Stimulated activated memory B cell treated with anti-CD40 and anti-IgM and Interleukin-4, amounts not matched to agents 10 μg/mL and 1 μg/mL and 100 μg/mL, for 72 hours (primary cell): ENCODE data around the gene NKAIN4.

Experiments
- ATAC-seq: fragments of 150-1000 bp; cut with Tn5 transposase; 2 replicates; pipeline ENCODE4 v1.10.0; 2021
- H3K27ac Mint-ChIP-seq: one replicate; pipeline ENCODE4 v1.8.0; 2022; ENCODE audit warnings: mild to moderate bottlenecking, mixed read lengths
- H3K27me3 Mint-ChIP-seq: one replicate; pipeline ENCODE4 v1.8.0; 2022; ENCODE audit warnings: mixed read lengths
- H3K36me3 Mint-ChIP-seq: one replicate; pipeline ENCODE4 v1.8.0; 2022; ENCODE audit warnings: mixed read lengths
- H3K4me1 Mint-ChIP-seq: one replicate; pipeline ENCODE4 v1.8.0; 2022; ENCODE audit warnings: mixed read lengths
- H3K4me3 Mint-ChIP-seq: one replicate; pipeline ENCODE4 v1.8.0; 2022; ENCODE audit warnings: mild to moderate bottlenecking, moderate library complexity, mixed read lengths
- H3K9me3 Mint-ChIP-seq: one replicate; pipeline ENCODE4 v1.8.0; 2022; ENCODE audit warnings: mixed read lengths

NKAIN4 gene

DNA sequence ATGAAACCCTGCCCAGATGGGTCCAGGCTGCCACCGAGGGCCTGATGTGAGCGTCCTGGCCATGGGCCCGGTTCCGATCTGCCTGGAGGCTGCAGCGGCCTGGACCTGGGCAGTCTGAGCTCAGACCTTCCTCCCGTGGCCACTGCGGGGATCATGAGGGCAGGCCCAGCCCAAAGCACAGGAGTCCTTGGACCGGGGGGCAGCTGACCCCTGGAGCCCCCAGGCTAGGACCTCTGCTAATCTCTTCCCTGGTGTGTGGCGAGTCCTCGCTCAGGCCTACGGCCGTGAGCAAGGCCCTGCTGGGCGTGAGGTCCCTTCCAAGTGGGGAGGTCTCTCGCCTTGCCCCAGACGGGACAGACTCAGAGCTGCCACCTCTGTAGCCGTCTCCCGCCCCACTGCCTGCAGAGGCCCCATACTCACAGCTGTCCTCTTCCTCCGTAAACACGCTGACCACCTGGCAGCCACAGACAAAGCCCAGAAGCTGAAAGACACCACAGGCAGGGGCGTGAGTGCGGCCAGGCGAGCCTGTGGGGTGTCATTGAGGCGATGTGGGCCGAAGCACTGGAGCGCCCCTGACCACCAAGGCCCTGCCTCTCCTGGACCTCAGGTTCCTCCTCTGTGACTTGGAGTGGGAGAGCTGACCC is 10.5 kb downstream of the NKAIN4 start:
- H3K4me3 Mint-ChIP-seq: no peak overlapping the region
- no peaks in the 10 kb centered on the region for H3K36me3 Mint-ChIP-seq
- H3K27me3 Mint-ChIP-seq: peaks cover 84% of the 10 kb centered on the region
- no peak overlapping the region for H3K27ac Mint-ChIP-seq
- no peak for ATAC-seq
- H3K4me1 Mint-ChIP-seq: no peaks in the 10 kb centered on the region
- no peaks in the 10 kb centered on the region for H3K9me3 Mint-ChIP-seq

DNA sequence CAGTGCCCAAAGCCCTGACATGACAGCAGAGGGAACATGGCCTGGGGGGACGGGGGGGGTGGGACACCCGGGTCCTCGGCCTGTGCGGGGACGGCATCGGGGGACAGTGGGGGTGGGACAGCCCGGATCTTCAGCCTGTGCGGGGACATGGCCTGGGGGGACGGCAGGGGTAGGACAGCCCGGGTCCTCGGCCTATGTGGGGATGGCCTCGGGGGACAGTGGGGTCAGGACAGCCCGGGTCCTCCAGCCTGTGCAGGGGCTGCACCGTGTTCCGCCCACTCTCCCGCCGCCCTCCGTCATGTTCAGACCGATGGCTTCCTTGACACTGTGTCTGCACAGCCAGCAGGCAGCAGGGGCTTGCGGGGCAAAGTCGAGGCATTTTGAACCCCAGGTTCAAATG is 11.5 kb downstream of the NKAIN4 start:
- H3K27ac Mint-ChIP-seq: no peak overlapping the region
- ATAC-seq: no peak
- H3K27me3 Mint-ChIP-seq: peaks cover 74% of the 10 kb centered on the region
- H3K4me3 Mint-ChIP-seq: no peak overlapping the region
- H3K4me1 Mint-ChIP-seq: no peaks in the 10 kb centered on the region
- no peaks in the 10 kb centered on the region for H3K36me3 Mint-ChIP-seq
- no peaks in the 10 kb centered on the region for H3K9me3 Mint-ChIP-seq

DNA sequence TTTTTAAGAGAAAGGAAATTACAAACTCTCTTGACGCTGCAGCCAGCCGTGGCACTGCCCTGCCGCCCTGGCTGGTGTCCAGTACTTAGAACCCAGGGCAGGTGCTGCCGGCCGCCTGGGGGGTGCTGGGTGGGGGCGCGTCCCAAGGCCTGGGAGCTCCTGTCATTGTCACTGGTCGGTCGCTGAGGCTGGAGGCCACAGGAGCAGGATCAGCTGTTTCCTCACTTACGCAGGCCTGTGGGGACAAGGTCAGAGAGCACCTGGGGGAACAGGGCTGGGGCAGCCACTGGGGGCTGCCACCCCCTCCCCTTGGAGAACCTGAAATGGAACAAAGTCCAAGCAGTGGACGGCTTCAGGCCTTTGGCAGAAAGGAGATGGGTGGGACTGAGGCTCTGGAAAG is 13.0 kb downstream of the NKAIN4 start:
- ATAC-seq: no peak
- Mint-ChIP-seq H3K27me3 (peaks cover 68% of the 10 kb centered on the region), H3K9me3 (no peaks in the 10 kb centered on the region), H3K4me3 (no peak overlapping the region), H3K4me1 (no peaks in the 10 kb centered on the region), H3K36me3 (no peaks in the 10 kb centered on the region), H3K27ac (no peak overlapping the region)

DNA sequence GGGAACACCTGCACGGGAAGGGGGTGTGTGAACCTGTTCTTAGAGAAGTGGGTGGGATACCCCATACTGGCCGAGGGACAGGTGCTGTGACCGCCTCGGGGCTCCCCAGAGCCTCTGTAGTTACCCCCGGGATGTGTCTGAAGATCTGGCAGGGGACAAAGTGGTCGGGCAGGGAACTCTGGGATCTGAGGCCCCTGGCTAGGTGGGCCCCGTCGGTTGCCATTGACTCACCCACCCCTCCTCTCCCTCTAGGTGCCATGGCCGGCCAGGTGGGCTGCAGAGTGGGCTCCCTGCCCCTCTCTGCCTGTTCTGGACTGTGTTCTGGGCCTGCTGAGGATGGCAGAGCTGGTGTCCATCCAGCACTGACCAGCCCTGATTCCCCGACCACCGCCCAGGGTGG is 14.3 kb downstream of the NKAIN4 start:
- Mint-ChIP-seq H3K27me3 (peaks cover 58% of the 10 kb centered on the region), H3K4me3 (no peak overlapping the region), H3K9me3 (no peaks in the 10 kb centered on the region), H3K36me3 (no peaks in the 10 kb centered on the region), H3K27ac (no peak overlapping the region), H3K4me1 (peaks cover 9% of the 10 kb centered on the region)
- ATAC-seq: no peak

DNA sequence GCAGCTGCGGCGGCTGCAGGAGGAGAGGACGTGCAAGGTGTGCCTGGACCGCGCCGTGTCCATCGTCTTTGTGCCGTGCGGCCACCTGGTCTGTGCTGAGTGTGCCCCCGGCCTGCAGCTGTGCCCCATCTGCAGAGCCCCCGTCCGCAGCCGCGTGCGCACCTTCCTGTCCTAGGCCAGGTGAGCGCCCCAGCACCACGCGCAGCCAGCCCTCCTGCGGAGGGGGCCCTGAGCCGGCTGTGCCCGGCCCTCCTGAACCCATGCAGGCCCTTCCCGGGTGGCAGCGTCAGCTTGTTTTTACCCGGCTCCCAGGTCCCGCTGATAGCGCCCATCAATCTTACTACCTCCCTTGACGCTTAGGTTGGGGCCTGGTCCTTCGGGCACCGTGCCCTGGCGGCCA is 14.8 kb downstream of the NKAIN4 start:
- no peak for ATAC-seq
- Mint-ChIP-seq H3K27ac (no peak overlapping the region), H3K4me3 (no peak overlapping the region), H3K27me3 (peaks cover 58% of the 10 kb centered on the region), H3K36me3 (no peaks in the 10 kb centered on the region), H3K4me1 (peaks cover 13% of the 10 kb centered on the region), H3K9me3 (no peaks in the 10 kb centered on the region)

DNA sequence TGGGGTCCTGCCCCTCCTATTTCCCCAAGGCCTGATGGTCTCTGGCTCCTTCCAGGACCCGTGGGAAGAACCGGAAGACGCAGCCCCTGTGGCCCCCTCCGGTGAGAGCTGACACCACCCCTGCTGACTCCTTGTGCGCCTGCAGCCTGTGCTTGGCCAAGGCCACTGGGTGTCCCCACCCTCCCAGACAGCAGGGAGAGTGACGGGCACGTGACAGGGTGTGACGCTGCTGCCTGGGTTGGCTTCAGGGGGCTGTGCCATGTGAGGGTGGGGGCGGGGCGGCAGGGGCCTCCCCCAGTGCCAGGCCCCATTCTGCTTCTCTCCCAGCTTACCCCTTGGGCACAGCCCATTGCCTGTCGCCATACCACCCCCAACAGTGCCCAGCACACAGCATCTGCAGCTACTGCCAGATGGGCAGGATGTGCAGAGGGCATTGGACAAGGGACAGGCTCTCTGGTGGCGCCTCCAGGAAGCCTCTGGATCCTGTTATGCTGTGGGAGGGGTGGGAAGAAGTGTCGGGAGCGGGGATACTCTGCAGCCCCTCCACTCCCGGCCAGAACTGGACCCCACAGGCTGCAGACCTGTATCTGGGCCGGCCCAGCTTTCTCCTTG is 15.6 kb downstream of the NKAIN4 start:
- Mint-ChIP-seq H3K36me3 (no peaks in the 10 kb centered on the region), H3K4me3 (no peak overlapping the region), H3K27me3 (peaks cover 58% of the 10 kb centered on the region), H3K9me3 (no peaks in the 10 kb centered on the region), H3K27ac (no peak overlapping the region), H3K4me1 (peaks cover 13% of the 10 kb centered on the region)
- no peak for ATAC-seq

DNA sequence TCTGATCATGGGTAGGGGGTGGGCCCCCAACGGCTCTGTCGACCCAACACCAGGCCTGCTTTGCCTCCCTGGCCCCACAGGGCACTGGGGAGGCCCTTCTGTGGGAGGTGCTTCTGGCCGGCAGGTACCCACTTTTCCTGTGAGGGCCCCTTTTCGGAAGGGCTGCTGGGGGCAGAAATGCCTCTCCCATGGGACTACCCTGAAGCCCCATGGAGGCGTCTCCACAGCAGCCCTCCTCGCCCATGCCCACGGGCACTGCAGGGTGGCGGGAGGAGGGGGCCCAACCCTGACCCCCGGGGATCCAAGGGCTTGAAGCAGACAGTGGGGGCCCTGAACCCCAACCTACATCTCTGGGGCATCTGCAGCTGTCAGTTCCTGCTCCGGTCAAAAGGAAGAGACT is 16.2 kb downstream of the NKAIN4 start:
- Mint-ChIP-seq H3K4me1 (peaks cover 13% of the 10 kb centered on the region), H3K27me3 (peaks cover 60% of the 10 kb centered on the region), H3K4me3 (no peak overlapping the region), H3K9me3 (no peaks in the 10 kb centered on the region), H3K36me3 (no peaks in the 10 kb centered on the region), H3K27ac (no peak overlapping the region)
- ATAC-seq: no peak

DNA sequence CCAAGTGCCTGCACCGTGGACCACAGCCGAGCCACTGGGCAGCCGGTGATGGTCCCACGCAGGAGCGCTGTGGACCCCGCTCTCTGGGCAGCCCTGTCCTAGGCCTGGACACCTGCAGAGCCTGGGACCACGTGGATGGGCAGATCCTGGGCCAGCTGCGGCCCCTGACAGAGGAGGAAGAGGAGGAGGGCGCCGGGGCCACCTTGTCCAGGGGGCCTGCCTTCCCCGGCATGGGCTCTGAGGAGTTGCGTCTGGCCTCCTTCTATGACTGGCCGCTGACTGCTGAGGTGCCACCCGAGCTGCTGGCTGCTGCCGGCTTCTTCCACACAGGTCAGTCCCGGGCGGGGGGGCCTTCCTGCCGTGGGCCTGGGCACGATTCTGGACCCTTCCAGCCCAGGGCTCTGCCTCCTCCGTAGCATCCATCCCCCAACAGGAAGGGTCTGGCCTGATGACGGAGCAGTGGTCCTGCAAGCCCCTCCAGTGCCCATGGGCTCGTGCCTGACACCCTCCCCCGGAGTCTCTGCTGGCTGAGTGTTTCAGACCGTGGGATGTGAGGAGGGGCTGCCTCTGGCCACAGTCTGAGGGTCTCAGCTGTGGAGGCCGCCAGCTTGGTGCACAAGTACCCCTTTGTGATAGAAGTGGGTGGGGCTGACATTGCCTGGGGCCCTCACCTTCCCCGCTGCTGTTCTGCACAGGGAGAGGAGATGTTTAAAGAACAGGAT is 18.0 kb downstream of the NKAIN4 start:
- no peak overlapping the region for H3K4me3 Mint-ChIP-seq
- H3K9me3 Mint-ChIP-seq: no peaks in the 10 kb centered on the region
- H3K27ac Mint-ChIP-seq: no peak overlapping the region
- peaks cover 13% of the 10 kb centered on the region for H3K4me1 Mint-ChIP-seq
- H3K27me3 Mint-ChIP-seq: peaks cover 63% of the 10 kb centered on the region
- no peaks in the 10 kb centered on the region for H3K36me3 Mint-ChIP-seq
- ATAC-seq: no peak

DNA sequence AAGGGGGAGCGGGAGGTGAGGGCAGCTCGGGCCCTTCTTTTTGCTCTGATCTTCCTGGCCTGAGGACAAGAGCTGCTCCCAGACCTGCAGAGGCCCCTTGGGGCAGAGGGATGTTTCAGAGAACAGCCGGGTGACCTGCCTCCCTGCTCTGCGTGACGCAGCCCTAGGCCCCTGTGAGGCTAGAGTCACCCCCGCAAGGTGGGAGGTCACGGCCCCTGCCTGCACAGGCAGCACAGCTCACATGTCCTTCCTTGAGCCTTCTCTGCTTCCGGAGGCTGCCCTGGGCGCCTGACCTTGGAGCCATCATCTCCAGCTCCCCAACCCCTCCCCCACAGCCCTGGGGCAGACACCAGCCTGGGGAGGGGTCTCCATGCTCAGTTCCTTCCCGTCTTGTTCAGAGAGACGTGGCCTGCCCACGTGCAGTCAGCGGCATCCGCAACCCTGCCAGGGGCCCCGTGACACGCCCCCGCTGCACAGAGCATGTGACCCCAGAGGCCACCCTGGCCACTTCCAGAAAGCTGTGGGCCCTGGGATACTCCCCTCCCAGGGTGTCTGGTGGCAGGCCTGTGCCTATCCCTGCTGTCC is 18.8 kb downstream of the NKAIN4 start, which contains the start of gene BIRC7:
TSS of gene BIRC7 (plus strand) at position 507 of the 585 bp plus-strand sequence. CDS start 192 bp downstream, outside the sequence.
- no peak within 1 kb of the TSS for H3K4me3 Mint-ChIP-seq
- H3K36me3 Mint-ChIP-seq: no peaks in the 10 kb centered on the region
- peaks cover 20% of the 10 kb centered on the region for H3K4me1 Mint-ChIP-seq
- peak; percentile 42 for ATAC-seq
- H3K27ac Mint-ChIP-seq: no peak within 1 kb of the TSS
- H3K9me3 Mint-ChIP-seq: no peaks in the 10 kb centered on the region
- H3K27me3 Mint-ChIP-seq: peaks cover 63% of the 10 kb centered on the region

DNA sequence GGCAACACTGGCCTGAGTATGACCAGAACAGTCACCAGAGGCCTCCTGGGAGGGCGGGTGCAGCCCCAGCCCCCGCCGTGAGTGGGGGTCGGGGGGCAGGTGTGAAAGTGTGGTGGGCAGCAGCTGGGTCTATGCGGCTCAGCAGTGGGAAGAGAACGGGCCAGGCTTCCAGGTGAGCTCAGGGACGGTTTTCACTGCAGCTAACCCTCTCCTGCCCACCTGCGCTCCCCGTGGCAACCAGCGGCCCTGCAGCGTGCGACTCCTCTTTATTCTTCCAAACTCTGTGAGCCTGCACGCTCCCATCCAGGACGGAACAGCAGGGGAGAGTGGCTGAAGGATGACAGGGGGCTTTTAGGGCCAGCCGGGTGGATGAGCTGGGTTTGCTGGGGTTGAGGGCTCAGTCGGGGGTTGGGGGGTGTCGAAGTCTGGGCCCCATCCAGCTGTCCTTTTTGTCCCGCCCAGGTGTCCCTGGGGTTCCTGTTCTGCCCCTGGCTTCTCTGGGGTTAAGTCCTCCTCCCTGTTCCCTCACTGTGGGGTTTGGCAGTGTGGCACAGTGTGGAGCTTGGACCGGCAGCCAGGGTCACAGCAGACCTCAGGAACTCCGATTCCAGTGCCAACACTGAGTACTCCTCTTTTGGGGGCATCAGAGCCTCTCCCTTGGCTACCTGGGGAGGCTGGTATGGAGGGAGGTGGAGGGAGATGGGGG is 19.4 kb downstream of the NKAIN4 start:
- Mint-ChIP-seq H3K9me3 (no peaks in the 10 kb centered on the region), H3K4me1 (peaks cover 25% of the 10 kb centered on the region), H3K27me3 (peaks cover 65% of the 10 kb centered on the region), H3K27ac (no peak overlapping the region), H3K36me3 (no peaks in the 10 kb centered on the region), H3K4me3 (no peak overlapping the region)
- no peak for ATAC-seq

DNA sequence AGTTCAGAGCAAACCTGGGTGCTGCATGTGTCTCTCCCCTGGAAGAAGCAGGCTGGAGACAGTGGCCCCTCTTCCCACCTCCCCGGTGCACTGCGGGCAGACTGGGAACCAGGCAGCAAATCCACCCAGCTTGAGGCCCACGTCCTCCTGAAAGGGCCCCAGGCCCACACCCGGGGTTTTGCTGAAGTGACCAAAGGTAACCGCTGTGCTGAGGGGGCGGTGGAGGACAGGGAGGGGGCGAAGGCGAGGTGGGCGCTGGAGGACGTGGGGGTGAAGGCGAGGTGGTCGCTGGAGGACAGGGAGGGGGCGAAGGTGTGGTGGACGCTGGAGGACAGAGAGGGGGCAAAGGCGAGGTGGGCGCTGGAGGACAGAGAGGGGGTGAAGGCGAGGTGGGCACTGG is 20.3 kb downstream of the NKAIN4 start:
- Mint-ChIP-seq H3K4me1 (peaks cover 25% of the 10 kb centered on the region), H3K27me3 (peaks cover 68% of the 10 kb centered on the region), H3K27ac (no peak overlapping the region), H3K9me3 (no peaks in the 10 kb centered on the region), H3K4me3 (no peak overlapping the region), H3K36me3 (no peaks in the 10 kb centered on the region)
- ATAC-seq: no peak

DNA sequence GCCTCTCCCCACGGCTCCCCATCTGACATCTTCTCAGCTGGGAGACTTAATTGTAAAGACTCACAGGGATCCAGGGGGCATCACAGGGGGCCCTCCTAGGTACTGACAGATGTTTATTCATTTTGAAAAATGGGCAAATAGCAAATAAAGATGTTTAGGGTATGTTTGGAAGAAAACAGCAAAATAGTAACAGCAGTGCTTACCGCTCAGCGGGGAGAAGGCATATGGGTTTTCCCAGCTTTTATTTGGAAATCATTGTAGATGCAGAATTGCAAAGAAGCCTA is 21.3 kb downstream of the NKAIN4 start:
- no peaks in the 10 kb centered on the region for H3K36me3 Mint-ChIP-seq
- H3K27me3 Mint-ChIP-seq: peaks cover 77% of the 10 kb centered on the region
- H3K4me1 Mint-ChIP-seq: peaks cover 25% of the 10 kb centered on the region
- H3K9me3 Mint-ChIP-seq: no peaks in the 10 kb centered on the region
- no peak overlapping the region for H3K27ac Mint-ChIP-seq
- H3K4me3 Mint-ChIP-seq: no peak overlapping the region
- ATAC-seq: no peak

DNA sequence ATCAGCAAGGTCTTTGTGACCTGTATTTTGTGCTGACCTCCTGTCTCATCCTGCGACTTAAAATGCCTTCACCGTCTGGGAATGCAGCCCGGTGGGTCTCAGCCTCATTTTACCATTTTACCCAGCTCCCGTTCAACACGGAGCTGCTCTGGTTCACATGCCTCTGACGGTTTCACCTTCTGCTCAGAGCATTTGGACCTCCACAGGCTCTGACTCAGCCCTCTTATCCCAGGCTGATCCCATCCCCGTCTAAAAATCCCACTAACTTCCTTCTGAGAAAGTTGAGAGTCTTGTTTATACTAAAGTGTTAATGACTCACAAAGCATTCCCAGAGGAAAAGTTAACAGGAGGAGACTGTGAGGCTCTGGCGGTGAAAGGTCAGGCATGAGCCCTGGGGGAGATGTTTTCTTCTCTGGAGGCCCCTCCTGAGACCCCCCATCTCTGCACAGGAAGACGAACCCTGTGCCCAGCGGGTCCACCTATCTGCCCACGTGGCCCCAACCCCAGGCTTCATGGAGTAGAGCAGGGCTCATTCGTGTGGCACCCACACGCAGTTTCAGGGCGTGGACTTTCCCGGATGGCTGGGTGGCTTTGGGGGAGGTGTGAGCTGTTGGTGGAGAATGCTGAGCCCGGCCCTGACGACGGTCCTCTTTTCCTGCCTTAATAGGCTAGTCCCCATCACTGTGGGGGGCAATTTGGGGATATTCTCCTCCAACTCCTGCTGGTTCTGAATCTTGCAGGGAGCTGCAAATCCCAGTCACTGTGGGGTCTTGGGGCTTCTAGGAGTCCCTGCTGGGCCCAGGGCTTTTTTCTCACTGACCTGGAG is 21.8 kb downstream of the NKAIN4 start:
- no peak overlapping the region for H3K4me3 Mint-ChIP-seq
- H3K9me3 Mint-ChIP-seq: no peaks in the 10 kb centered on the region
- peaks cover 25% of the 10 kb centered on the region for H3K4me1 Mint-ChIP-seq
- no peak for ATAC-seq
- H3K27ac Mint-ChIP-seq: no peak overlapping the region
- H3K27me3 Mint-ChIP-seq: peaks cover 77% of the 10 kb centered on the region
- no peaks in the 10 kb centered on the region for H3K36me3 Mint-ChIP-seq

DNA sequence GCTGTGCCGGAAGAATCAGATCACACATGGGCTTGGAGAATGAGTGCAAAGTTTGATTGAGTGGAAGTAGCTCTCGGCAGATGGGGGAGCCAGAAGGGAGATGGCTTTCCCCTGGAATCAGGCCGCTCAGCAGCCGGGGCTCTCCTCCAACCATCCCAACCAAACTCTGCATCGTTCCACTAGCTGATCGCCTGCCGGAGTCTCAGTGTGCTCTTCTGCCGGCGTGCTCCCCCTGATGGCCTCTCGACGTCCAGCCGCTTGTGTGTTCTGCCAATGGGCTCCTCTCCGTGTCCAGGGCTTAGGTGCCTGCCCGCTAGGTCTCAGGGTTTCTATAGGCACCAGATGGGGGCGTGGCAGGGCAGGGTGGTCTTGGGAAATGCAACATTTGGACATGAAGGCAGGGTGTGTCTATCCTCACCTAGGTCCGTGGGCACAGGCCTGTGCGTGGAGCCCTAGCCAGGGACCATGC is 23.4 kb downstream of the NKAIN4 start:
- Mint-ChIP-seq H3K27ac (no peak overlapping the region), H3K36me3 (no peaks in the 10 kb centered on the region), H3K27me3 (peaks cover 72% of the 10 kb centered on the region), H3K4me3 (no peak overlapping the region), H3K9me3 (no peaks in the 10 kb centered on the region), H3K4me1 (peaks cover 22% of the 10 kb centered on the region)
- no peak for ATAC-seq
